GM12892 (cell line): ENCODE results near the gene MVB12B.

Source experiments
- POLR2A ChIP-seq: IDR thresholded peaks from 2 replicates; pipeline ENCODE4 v1.6.1; 2011; ENCODE audit warnings: low read depth, low read length, control low read depth
- POLR2AphosphoS5 ChIP-seq: IDR thresholded peaks from 2 replicates; pipeline ENCODE4 v1.6.1; 2011; ENCODE audit warnings: low read depth, low read length, control low read depth

DNA sequence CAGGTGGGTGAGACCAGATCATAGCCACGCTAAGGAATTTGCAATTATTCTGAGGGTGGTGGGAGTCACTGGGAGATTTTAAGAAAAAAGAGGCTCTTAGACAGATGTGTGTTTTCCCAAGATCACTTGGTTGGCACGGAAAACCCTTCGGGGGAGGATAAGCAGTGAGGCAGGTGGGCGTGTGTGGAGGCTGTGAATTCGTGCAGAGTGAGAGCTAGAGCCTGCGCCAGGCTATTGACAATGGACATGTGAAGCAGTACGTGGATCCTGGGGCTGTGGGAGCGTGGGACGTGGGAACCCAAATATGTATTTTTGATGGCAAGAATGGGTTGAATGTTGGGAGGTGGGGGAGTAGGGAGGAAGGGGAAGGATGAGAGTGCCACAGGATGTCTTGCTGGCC lies 19.4 kb downstream of the MVB12B start:
- TF ChIP-seq POLR2A (no peak), POLR2AphosphoS5 (no peak)
